ENCODE measurements around the gene ART3. TPM values are rescaled to one million over a fixed set of nuclear protein-coding genes. Genes with fewer than 3 reads are reported as not detected.
"Not testable (repeated sequence)": the region's sequence is repeated elsewhere in the genome, so short reads cannot be mapped to it uniquely, and the experiment has no call there.

Gene ART3
- total RNA-seq, 1 donor from 2014 or later, result not detected

DNA sequence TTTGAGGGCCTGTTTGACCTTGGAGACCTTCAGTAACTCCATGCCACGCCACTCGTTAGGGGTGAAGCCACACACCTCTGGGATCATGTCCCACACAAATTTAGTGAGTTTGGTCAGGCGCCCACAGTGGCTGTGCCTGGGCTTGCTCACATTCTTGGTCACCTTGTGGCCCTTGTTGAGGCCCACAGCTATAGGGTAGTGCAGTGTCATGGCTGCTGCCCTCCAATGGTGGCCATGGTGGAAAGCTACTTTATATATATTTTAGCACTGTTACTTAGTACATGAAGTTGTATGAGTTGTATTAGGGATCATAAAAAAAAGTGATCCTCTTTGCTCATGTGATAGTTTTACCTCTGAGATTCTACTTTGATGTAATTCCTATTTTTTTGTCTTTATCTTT, 37.7 kb upstream of the ART3 start:
- no peaks in the 10 kb centered on the region for H3K4me1 ChIP-seq
- no peak overlapping the region for H3K27ac ChIP-seq
- intact Hi-C loops (cut with DNase I), result no loop called here
- H3K36me3 ChIP-seq, result no peaks in the 10 kb centered on the region
- ATAC-seq (no peak), DNase-seq (no peak)
- H3K4me3 ChIP-seq, result no peak overlapping the region
- no peak for TF ChIP-seq CTCF (IDR thresholded peaks at IDR 0.05)
- no peaks in the 10 kb centered on the region for H3K9me3 ChIP-seq
- H3K27me3 ChIP-seq, result no peaks in the 10 kb centered on the region

- H3K4me3 ChIP-seq; H3K27me3 ChIP-seq; DNase-seq; ATAC-seq; H3K4me1 ChIP-seq; H3K27ac ChIP-seq; H3K36me3 ChIP-seq; H3K9me3 ChIP-seq; intact Hi-C loops (cut with DNase I): not testable (repeated sequence)
Observed at GRCh38 chr4:76042241-76042998, 32.1 kb upstream of the ART3 start.

DNA sequence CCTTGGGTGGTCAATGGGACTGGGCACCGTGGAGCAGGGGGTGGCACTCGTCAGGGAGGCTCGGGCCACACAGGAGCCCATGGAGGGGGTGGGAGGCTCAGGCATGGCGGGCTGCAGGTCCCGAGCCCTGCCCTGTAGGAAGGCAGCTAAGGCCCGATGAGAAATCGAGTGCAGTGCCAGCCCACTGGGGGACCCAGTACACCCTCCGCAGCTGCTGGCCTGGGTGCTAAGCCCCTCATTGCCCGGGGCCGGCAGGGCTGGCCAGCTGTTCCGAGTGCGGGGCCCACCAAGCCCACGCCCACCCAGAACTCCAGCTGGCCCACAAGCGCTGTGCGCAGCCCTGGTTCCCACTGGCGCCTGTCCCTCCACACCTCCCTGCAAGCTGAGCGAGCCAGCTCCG, 31.2 kb upstream of the ART3 start:
- H3K9me3 ChIP-seq; intact Hi-C loops (cut with DNase I); H3K36me3 ChIP-seq; H3K27ac ChIP-seq; H3K4me1 ChIP-seq; H3K27me3 ChIP-seq; H3K4me3 ChIP-seq; ATAC-seq; DNase-seq: not testable (repeated sequence)

GRCh38 chr4:76044686-76045085, 29.8 kb upstream of the ART3 start:
- ATAC-seq; H3K4me1 ChIP-seq; DNase-seq; H3K9me3 ChIP-seq; H3K27ac ChIP-seq; intact Hi-C loops (cut with DNase I); H3K4me3 ChIP-seq; H3K36me3 ChIP-seq; H3K27me3 ChIP-seq: not testable (repeated sequence)

DNA sequence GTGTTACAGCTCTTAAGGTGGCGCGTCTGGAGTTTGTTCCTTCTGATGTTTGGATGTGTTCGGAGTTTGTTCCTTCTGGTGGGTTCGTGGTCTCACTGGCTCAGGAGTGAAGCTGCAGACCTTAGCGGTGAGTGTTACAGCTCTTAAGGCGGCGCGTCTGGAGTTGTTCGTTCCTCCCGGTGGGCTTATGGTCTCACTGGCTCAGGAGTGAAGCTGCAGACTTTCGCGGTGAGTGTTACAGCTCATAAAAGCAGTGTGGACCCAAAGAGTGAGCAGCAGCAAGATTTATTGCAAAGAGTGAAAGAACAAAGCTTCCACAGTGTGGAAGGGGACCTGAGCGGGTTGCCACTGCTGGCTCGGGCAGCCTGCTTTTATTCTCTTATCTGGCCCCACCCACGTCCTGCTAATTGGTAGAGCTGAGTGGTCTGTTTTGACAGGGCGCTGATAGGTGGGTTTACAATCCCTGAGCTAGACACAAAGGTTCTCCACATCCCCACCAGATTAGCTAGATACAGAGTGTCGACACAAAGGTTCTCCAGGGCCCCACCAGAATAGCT, 24.6 kb upstream of the ART3 start:
- H3K36me3 ChIP-seq; DNase-seq; intact Hi-C loops (cut with DNase I); H3K4me1 ChIP-seq; H3K27ac ChIP-seq; ATAC-seq; H3K9me3 ChIP-seq; H3K27me3 ChIP-seq; H3K4me3 ChIP-seq: not testable (repeated sequence)

GRCh38 chr4:76050560-76051050, 23.9 kb upstream of the ART3 start:
- H3K9me3 ChIP-seq; H3K4me3 ChIP-seq; DNase-seq; H3K36me3 ChIP-seq; H3K27ac ChIP-seq; H3K27me3 ChIP-seq; ATAC-seq; intact Hi-C loops (cut with DNase I); H3K4me1 ChIP-seq: not testable (repeated sequence)

GRCh38 chr4:76053730-76054129, 20.8 kb upstream of the ART3 start:
- Histone ChIP-seq H3K4me1 (no peaks in the 10 kb centered on the region), H3K27me3 (no peaks in the 10 kb centered on the region), H3K4me3 (no peak overlapping the region), H3K36me3 (no peaks in the 10 kb centered on the region), H3K27ac (no peak overlapping the region), H3K9me3 (no peaks in the 10 kb centered on the region)
- no peak for ATAC-seq
- no peak for DNase-seq
- intact Hi-C loops (cut with DNase I), result no loop called here
- TF ChIP-seq CTCF (IDR thresholded peaks at IDR 0.05), result no peak

GRCh38 chr4:76055016-76055415, 19.5 kb upstream of the ART3 start:
- no peak for DNase-seq
- no peak for ATAC-seq
- H3K36me3 ChIP-seq, result no peaks in the 10 kb centered on the region
- intact Hi-C loops (cut with DNase I), result no loop called here
- no peak overlapping the region for H3K4me3 ChIP-seq
- H3K9me3 ChIP-seq, result no peaks in the 10 kb centered on the region
- H3K27me3 ChIP-seq, result no peaks in the 10 kb centered on the region
- no peaks in the 10 kb centered on the region for H3K4me1 ChIP-seq
- H3K27ac ChIP-seq, result no peak overlapping the region
- no peak for TF ChIP-seq CTCF (IDR thresholded peaks at IDR 0.05)
